ENCODE data around the gene LSM3.

GRCh38 chr3:14238930-14239329, 60.3 kb downstream of the LSM3 start:
- no peak for TF ChIP-seq POLR2A (IDR thresholded peaks at IDR 0.05; ENCODE audit: low read length)
- no peak for TF ChIP-seq GATA1 (IDR thresholded peaks at IDR 0.05; ENCODE audit: low read depth, low read length)

All from erythroblast (primary cell).